ENCODE results near the gene ANK3. TPM values are rescaled to one million over a fixed set of nuclear protein-coding genes. Genes with fewer than 3 reads are reported as not detected.
A peak's percentile ranks its signal among the peaks of the same experiment; 100 is the strongest.

Gene ANK3
- total RNA-seq, 1 experiment from 2014 or later = 69.6 TPM

DNA sequence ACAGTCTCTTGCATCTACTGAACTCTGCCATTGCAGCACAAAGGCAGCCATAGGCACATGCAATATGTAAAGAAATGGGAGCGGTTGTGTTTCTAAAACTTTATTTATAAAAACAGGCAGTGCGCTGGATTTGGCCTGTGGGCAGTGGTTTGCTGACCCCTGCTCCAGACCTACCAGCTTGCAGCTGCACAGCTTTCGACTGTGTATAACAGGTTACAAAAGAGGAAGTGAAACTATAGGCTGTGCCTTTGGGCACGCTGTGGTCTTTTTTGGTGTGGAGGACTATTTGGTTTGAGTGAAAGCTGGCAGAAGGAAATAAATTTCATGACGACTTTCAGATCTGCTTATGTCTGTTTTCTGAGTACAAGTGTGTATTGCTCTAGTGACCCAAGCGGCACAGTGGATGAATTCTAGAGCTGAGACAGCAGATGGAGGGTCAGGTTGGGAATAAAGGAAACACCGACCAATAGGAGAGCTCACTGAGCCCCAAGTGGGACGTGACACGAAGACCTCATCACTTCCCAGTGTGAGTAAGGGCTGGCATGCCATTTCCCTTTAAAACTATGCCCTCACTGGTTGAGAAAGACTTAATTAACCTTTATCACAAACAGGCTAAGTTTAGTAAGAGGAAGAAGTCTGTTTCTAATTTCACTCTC, 152.7 kb downstream of the ANK3 start:
- no peak overlapping the region for H3K4me3 Mint-ChIP-seq

DNA sequence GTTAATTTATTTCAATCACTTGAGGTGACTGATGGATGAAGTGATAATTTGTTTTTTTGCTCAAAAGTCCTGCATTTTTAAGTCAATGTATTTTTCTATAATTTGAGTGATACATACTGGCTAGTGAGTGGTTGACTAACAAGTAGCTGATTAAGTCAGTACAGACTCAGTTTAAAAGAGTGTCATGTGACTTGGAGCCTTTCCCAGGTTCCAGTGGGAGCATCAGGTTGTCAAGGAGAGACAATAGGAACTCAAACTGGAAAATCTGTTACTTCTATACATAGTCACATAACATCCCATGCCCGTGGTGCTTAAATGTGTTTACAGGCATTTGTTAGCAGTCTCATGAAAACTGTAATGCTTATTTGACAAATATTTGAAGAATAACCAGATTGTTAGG, 154.7 kb downstream of the ANK3 start:
- Mint-ChIP-seq H3K4me1 (peaks cover 8% of the 10 kb centered on the region), H3K36me3 (no peaks in the 10 kb centered on the region), H3K27me3 (ENCODE audit: low read depth) (no peaks in the 10 kb centered on the region), H3K4me3 (no peak overlapping the region), H3K27ac (no peak overlapping the region), H3K9me3 (no peaks in the 10 kb centered on the region)
- CTCF ChIA-PET = no interaction called here
- TF ChIP-seq KAT7 (CRISPR knock-in tag; IDR thresholded peaks at IDR 0.05; ENCODE audit: borderline replicate concordance) = no peak
- no peak for TF ChIP-seq ZNF219 (CRISPR knock-in tag; IDR thresholded peaks at IDR 0.05; ENCODE audit: borderline replicate concordance)
- no peak for TF ChIP-seq ZNF396 (CRISPR knock-in tag; IDR thresholded peaks at IDR 0.05; ENCODE audit: borderline replicate concordance)
- TF ChIP-seq CREM (CRISPR knock-in tag; IDR thresholded peaks at IDR 0.05) = no peak
- ATAC-seq (no peak), DNase-seq (ENCODE audit: low spot score) (no peak)
- POLR2A ChIA-PET = no interaction called here

More for the DNA sequence above, 152.7 kb downstream of the ANK3 start:
- CTCF ChIA-PET = interaction anchor here (1.1 kb wide), 1 partner anchor 202 kb away, joined by 3 read pairs; no protein-coding TSS in a partner anchor
- Mint-ChIP-seq H3K27ac (no peak overlapping the region), H3K9me3 (no peaks in the 10 kb centered on the region), H3K27me3 (ENCODE audit: low read depth) (no peaks in the 10 kb centered on the region), H3K36me3 (no peaks in the 10 kb centered on the region), H3K4me1 (peaks cover 8% of the 10 kb centered on the region)
- ATAC-seq (peak; percentile 15; the same call in 1 of the 2 replicates), DNase-seq (ENCODE audit: low spot score) (no peak)
- TF ChIP-seq NFYB (CRISPR knock-in tag; conservative IDR thresholded peaks at IDR 0.05; ENCODE audit: low read depth) (no peak), SOX15 (CRISPR knock-in tag; IDR thresholded peaks at IDR 0.05) (no peak), NFE2L1 (CRISPR knock-in tag; IDR thresholded peaks at IDR 0.05) (no peak), SMAD4 (CRISPR knock-in tag; IDR thresholded peaks at IDR 0.05) (no peak), ZNF219 (CRISPR knock-in tag; IDR thresholded peaks at IDR 0.05; ENCODE audit: borderline replicate concordance) (no peak), ZNF396 (CRISPR knock-in tag; IDR thresholded peaks at IDR 0.05; ENCODE audit: borderline replicate concordance) (no peak), CBFB (CRISPR knock-in tag; IDR thresholded peaks at IDR 0.05; ENCODE audit: low read depth) (no peak), RELA (CRISPR knock-in tag; IDR thresholded peaks at IDR 0.05; ENCODE audit: borderline replicate concordance) (no peak), ETV6 (CRISPR knock-in tag; IDR thresholded peaks at IDR 0.05) (no peak), ZNF232 (CRISPR knock-in tag; IDR thresholded peaks at IDR 0.05) (no peak)
- TF ChIP-seq, protein P1, sequence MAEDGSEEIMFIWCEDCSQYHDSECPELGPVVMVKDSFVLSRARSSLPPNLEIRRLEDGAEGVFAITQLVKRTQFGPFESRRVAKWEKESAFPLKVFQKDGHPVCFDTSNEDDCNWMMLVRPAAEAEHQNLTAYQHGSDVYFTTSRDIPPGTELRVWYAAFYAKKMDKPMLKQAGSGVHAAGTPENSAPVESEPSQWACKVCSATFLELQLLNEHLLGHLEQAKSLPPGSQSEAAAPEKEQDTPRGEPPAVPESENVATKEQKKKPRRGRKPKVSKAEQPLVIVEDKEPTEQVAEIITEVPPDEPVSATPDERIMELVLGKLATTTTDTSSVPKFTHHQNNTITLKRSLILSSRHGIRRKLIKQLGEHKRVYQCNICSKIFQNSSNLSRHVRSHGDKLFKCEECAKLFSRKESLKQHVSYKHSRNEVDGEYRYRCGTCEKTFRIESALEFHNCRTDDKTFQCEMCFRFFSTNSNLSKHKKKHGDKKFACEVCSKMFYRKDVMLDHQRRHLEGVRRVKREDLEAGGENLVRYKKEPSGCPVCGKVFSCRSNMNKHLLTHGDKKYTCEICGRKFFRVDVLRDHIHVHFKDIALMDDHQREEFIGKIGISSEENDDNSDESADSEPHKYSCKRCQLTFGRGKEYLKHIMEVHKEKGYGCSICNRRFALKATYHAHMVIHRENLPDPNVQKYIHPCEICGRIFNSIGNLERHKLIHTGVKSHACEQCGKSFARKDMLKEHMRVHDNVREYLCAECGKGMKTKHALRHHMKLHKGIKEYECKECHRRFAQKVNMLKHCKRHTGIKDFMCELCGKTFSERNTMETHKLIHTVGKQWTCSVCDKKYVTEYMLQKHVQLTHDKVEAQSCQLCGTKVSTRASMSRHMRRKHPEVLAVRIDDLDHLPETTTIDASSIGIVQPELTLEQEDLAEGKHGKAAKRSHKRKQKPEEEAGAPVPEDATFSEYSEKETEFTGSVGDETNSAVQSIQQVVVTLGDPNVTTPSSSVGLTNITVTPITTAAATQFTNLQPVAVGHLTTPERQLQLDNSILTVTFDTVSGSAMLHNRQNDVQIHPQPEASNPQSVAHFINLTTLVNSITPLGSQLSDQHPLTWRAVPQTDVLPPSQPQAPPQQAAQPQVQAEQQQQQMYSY (CRISPR knock-in tag; IDR thresholded peaks at IDR 0.05) = no peak
- TF ChIP-seq, protein P2, sequence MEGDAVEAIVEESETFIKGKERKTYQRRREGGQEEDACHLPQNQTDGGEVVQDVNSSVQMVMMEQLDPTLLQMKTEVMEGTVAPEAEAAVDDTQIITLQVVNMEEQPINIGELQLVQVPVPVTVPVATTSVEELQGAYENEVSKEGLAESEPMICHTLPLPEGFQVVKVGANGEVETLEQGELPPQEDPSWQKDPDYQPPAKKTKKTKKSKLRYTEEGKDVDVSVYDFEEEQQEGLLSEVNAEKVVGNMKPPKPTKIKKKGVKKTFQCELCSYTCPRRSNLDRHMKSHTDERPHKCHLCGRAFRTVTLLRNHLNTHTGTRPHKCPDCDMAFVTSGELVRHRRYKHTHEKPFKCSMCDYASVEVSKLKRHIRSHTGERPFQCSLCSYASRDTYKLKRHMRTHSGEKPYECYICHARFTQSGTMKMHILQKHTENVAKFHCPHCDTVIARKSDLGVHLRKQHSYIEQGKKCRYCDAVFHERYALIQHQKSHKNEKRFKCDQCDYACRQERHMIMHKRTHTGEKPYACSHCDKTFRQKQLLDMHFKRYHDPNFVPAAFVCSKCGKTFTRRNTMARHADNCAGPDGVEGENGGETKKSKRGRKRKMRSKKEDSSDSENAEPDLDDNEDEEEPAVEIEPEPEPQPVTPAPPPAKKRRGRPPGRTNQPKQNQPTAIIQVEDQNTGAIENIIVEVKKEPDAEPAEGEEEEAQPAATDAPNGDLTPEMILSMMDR (IDR thresholded peaks at IDR 0.05) = no peak
- TF ChIP-seq, protein P3, sequence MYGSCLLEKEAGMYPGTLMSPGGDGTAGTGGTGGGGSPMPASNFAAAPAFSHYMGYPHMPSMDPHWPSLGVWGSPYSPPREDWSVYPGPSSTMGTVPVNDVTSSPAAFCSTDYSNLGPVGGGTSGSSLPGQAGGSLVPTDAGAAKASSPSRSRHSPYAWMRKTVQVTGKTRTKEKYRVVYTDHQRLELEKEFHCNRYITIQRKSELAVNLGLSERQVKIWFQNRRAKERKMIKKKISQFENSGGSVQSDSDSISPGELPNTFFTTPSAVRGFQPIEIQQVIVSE (CRISPR knock-in tag; IDR thresholded peaks at IDR 0.05; ENCODE audit: borderline replicate concordance) = no peak
- TF ChIP-seq, protein P4, sequence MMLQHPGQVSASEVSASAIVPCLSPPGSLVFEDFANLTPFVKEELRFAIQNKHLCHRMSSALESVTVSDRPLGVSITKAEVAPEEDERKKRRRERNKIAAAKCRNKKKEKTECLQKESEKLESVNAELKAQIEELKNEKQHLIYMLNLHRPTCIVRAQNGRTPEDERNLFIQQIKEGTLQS (CRISPR knock-in tag; conservative IDR thresholded peaks at IDR 0.05) = no peak
- POLR2A ChIA-PET = no interaction called here

DNA sequence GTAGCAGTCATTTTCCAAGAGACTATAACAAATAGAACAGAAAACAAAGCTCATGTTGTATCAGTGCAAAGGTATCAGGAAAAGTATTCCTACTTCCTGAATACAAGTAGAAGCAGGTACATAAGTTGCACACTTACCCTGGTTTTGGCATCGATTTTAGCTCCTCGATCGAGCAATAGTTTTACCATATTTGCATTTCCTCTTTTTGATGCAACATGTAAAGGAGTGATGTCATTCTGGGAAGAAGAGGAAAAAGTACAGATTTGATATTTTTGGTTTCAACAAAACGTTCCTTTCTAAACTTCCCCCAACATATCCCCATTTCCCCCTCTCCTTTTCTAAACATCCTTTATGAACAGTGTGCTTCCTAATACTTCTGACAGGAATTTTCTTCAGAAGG, 155.1 kb downstream of the ANK3 start:
- H3K4me3 Mint-ChIP-seq = no peak overlapping the region
- POLR2A ChIA-PET = no interaction called here
- H3K27me3 Mint-ChIP-seq (ENCODE audit: low read depth) = no peaks in the 10 kb centered on the region
- ATAC-seq (no peak), DNase-seq (ENCODE audit: low spot score) (no peak)
- H3K4me1 Mint-ChIP-seq = peaks cover 8% of the 10 kb centered on the region
- H3K36me3 Mint-ChIP-seq = no peaks in the 10 kb centered on the region
- CTCF ChIA-PET = no interaction called here
- no peak overlapping the region for H3K27ac Mint-ChIP-seq
- H3K9me3 Mint-ChIP-seq = no peaks in the 10 kb centered on the region
- TF ChIP-seq SP1 (CRISPR knock-in tag; conservative IDR thresholded peaks at IDR 0.05) (no peak), IRF2 (CRISPR knock-in tag; IDR thresholded peaks at IDR 0.05; ENCODE audit: borderline replicate concordance, low read depth) (no peak), RORB (CRISPR knock-in tag; IDR thresholded peaks at IDR 0.05) (no peak), TEAD1 (CRISPR knock-in tag; IDR thresholded peaks at IDR 0.05) (no peak), ELF4 (CRISPR knock-in tag; IDR thresholded peaks at IDR 0.05; ENCODE audit: low read depth) (no peak), GABPB1 (CRISPR knock-in tag; IDR thresholded peaks at IDR 0.05) (no peak), NR3C1 (CRISPR knock-in tag; conservative IDR thresholded peaks at IDR 0.05; ENCODE audit: low read depth) (no peak)
- TF ChIP-seq, protein P5, sequence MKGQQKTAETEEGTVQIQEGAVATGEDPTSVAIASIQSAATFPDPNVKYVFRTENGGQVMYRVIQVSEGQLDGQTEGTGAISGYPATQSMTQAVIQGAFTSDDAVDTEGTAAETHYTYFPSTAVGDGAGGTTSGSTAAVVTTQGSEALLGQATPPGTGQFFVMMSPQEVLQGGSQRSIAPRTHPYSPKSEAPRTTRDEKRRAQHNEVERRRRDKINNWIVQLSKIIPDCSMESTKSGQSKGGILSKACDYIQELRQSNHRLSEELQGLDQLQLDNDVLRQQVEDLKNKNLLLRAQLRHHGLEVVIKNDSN (CRISPR knock-in tag; IDR thresholded peaks at IDR 0.05) = no peak
- TF ChIP-seq, protein P3 (CRISPR knock-in tag; IDR thresholded peaks at IDR 0.05; ENCODE audit: borderline replicate concordance) = no peak

Measured in WTC11 (cell line).